Esophagus squamous epithelium (tissue), 5 donors: ENCODE measurements around the gene OR10R2. TPM values are rescaled to one million over a fixed set of nuclear protein-coding genes. Genes with fewer than 3 reads are reported as not detected.

ENCODE experiments used
- DNase-seq: peaks from one replicate; lab custom pipeline; 2025; lab: John Stamatoyannopoulos, UW
- H3K27ac ChIP-seq, 4 donors: fragments of 200-600 bp; sonication (generic); one replicate each; pipeline ENCODE4 v1.5.1; 2016 to 2019; ENCODE audit warnings: mild to moderate bottlenecking in 1 of 4
- H3K27me3 ChIP-seq, 4 donors: fragments of 200-600 bp; sonication (generic); 1 replicate in 3 of 4; 2 replicates in 1 of 4; pipeline versions ENCODE4 v1.5.1 to v1.6.0; 2017 to 2021; ENCODE audit warnings: antibody characterized with exemption in 1 of 4
- H3K36me3 ChIP-seq, 3 donors: fragments of 200-600 bp; sonication (generic); one replicate each; pipeline ENCODE4 v1.5.1; 2016 to 2019
- H3K4me1 ChIP-seq, 3 donors: fragments of 200-600 bp; sonication (generic); one replicate each; pipeline ENCODE4 v1.5.1; 2017 to 2019
- H3K4me3 ChIP-seq, 4 donors: fragments of 200-600 bp; sonication (generic); 1 replicate in 3 of 4; 2 replicates in 1 of 4; pipeline ENCODE4 v1.5.1; 2016 to 2019; ENCODE audit warnings: mild to moderate bottlenecking in 2 of 4, moderate library complexity in 1 of 4
- H3K9me3 ChIP-seq, 3 donors: fragments of 200-600 bp; sonication (generic); one replicate each; pipeline ENCODE4 v1.5.1; 2016 to 2019
- POLR2A ChIP-seq, 4 donors: fragments of 450-650 bp; IDR thresholded peaks; one replicate each; pipeline ENCODE4 v1.6.1; 2017; ENCODE audit warnings: antibody characterized with exemption in 4 of 4, mild to moderate bottlenecking in 4 of 4, moderate library complexity in 3 of 4
- WGBS, 2 donors: methylation state at CpG; one replicate each; pipeline ENCODE4 v1.1.5; 2018; 5-methylcytosine and 5-hydroxymethylcytosine counted together
- intact Hi-C: fragments of 100-400 bp; cut with DNase I; formaldehyde crosslinking; loops from one replicate; pipeline ENCODE4 v1.15.0; 2022
- total RNA-seq, 4 donors: library from RNA; depleted of rRNA; stranded (reverse); fragments of >200 nt; gene quantifications; one replicate each; pipeline ENCODE4 v1.1.0, GENCODE V29; 2016
- TF ChIP-seq, protein P1 (sequence below), 6 experiments: fragments of 450-650 bp in 4 of 6; fragments of 200-600 bp in 2 of 6; sonication (generic) in 2 of 6; IDR thresholded peaks; one replicate each; pipeline ENCODE4 v1.5.1; 2016 to 2019; ENCODE audit warnings: antibody characterized with exemption in 6 of 6, mild to moderate bottlenecking in 4 of 6, moderate library complexity in 4 of 6
- donor health status: DM: yes; HTN: yes; CAD: no.

Gene OR10R2
- total RNA-seq, 4 donors from 2014 or later: not detected

GRCh38 chr1:158520955-158521665 lies 49.1 kb downstream of the OR10R2 start:
- H3K27ac ChIP-seq: no peak overlapping the region
- WGBS, 2 donors: 63% methylated on average over 2 of the region's 3 CpGs
- no peaks in the 10 kb centered on the region for H3K9me3 ChIP-seq
- no peak overlapping the region for H3K4me3 ChIP-seq
- TF ChIP-seq POLR2A (IDR thresholded peaks at IDR 0.05): no peak
- TF ChIP-seq, protein P1, sequence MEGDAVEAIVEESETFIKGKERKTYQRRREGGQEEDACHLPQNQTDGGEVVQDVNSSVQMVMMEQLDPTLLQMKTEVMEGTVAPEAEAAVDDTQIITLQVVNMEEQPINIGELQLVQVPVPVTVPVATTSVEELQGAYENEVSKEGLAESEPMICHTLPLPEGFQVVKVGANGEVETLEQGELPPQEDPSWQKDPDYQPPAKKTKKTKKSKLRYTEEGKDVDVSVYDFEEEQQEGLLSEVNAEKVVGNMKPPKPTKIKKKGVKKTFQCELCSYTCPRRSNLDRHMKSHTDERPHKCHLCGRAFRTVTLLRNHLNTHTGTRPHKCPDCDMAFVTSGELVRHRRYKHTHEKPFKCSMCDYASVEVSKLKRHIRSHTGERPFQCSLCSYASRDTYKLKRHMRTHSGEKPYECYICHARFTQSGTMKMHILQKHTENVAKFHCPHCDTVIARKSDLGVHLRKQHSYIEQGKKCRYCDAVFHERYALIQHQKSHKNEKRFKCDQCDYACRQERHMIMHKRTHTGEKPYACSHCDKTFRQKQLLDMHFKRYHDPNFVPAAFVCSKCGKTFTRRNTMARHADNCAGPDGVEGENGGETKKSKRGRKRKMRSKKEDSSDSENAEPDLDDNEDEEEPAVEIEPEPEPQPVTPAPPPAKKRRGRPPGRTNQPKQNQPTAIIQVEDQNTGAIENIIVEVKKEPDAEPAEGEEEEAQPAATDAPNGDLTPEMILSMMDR (IDR thresholded peaks at IDR 0.05): no peak
- H3K36me3 ChIP-seq: no peaks in the 10 kb centered on the region
- DNase-seq: no peak
- no peaks in the 10 kb centered on the region for H3K27me3 ChIP-seq
- intact Hi-C loops: no loop called here
- H3K4me1 ChIP-seq: no peaks in the 10 kb centered on the region

- no peak for DNase-seq
- H3K36me3 ChIP-seq: no peaks in the 10 kb centered on the region
- intact Hi-C loops: no loop called here
- no peak overlapping the region for H3K27ac ChIP-seq
- H3K4me3 ChIP-seq: no peak overlapping the region
- 69 to 83% methylated on average over 2 of the region's 2 CpGs for WGBS, 2 donors
- TF ChIP-seq, protein P1 (IDR thresholded peaks at IDR 0.05): no peak
- TF ChIP-seq POLR2A (IDR thresholded peaks at IDR 0.05): no peak
- no peaks in the 10 kb centered on the region for H3K27me3 ChIP-seq
- H3K9me3 ChIP-seq: no peaks in the 10 kb centered on the region
- no peaks in the 10 kb centered on the region for H3K4me1 ChIP-seq
These were observed 49.6 kb downstream of the OR10R2 start for GRCh38 chr1:158521666-158522058.

- H3K4me3 ChIP-seq: no peak overlapping the region
- H3K9me3 ChIP-seq: peaks cover 0 to 4% (median 0%) of the 10 kb centered on the region in 3 donors
- intact Hi-C loops: no loop called here
- no peaks in the 10 kb centered on the region for H3K27me3 ChIP-seq
- H3K36me3 ChIP-seq: no peaks in the 10 kb centered on the region
- DNase-seq: no peak
- WGBS, 2 donors: 48 to 59% methylated on average over 2 of the region's 2 CpGs
- H3K4me1 ChIP-seq: no peaks in the 10 kb centered on the region
- no peak overlapping the region for H3K27ac ChIP-seq
- no peak for TF ChIP-seq POLR2A (IDR thresholded peaks at IDR 0.05)
These were observed 55.3 kb downstream of the OR10R2 start for GRCh38 chr1:158527190-158527815.

Other genes with a start within 250 kb of the OR10R2 start
- gene CD1A, start 217.8 kb upstream of the OR10R2 start, total RNA-seq: 1 to 10 TPM in 2 of 4 donors, under 1 TPM in 1, not detected in 1; 0.72 to 2.9 (median 1.2) TPM
- 1 to 10 TPM in 2 of 4 donors, under 1 TPM in 1, not detected in 1; 0.72 to 4.0 (median 2.2) TPM for gene CD1C, start 182.3 kb upstream of the OR10R2 start, total RNA-seq
- gene CD1B, start 140.7 kb upstream of the OR10R2 start, total RNA-seq: not detected
- gene CD1E, start 118.3 kb upstream of the OR10R2 start, total RNA-seq: 1 to 10 TPM in 2 of 4 donors, under 1 TPM in 1, not detected in 1; 0.99 to 5.7 (median 3.8) TPM
- not detected for gene OR10T2, start 72.8 kb upstream of the OR10R2 start, total RNA-seq
- not detected for gene OR10K2, start 46.0 kb upstream of the OR10R2 start, total RNA-seq
- not detected for gene OR10K1, start 10.4 kb upstream of the OR10R2 start, total RNA-seq
- gene OR6Y1, start 82.2 kb downstream of the OR10R2 start, total RNA-seq: not detected
- not detected for gene OR6P1, start 98.4 kb downstream of the OR10R2 start, total RNA-seq
- gene OR10X1, start 107.7 kb downstream of the OR10R2 start, total RNA-seq: not detected
- gene OR10Z1, start 133.0 kb downstream of the OR10R2 start, total RNA-seq: not detected
- gene SPTA1, start 214.5 kb downstream of the OR10R2 start, total RNA-seq: under 1 TPM in 1 of 4 donors, not detected in 3; 0.32 TPM
- not detected for gene OR6K2, start 228.4 kb downstream of the OR10R2 start, total RNA-seq
- gene OR6K3, start 248.5 kb downstream of the OR10R2 start, total RNA-seq: not detected